Mesenchymal stem cell (in vitro differentiated cells and primary cell): ENCODE data around the gene CRIP2.

Source experiments
- DNase-seq: peaks from one replicate; pipeline ENCODE4 v3.0.0-alpha.2; 2013
- H2AFZ ChIP-seq: one replicate; pipeline ENCODE4 v1.6.1; 2013; ENCODE audit warnings: low read depth, mild to moderate bottlenecking, control low read depth, inconsistent platforms, low read length, moderate library complexity
- H2AK5ac ChIP-seq: 2 replicates; pipeline ENCODE4 v1.6.1; 2013; ENCODE audit warnings: low read length, moderate library complexity, mild to moderate bottlenecking, inconsistent platforms; ENCODE audit not compliant: severe bottlenecking
- H2BK120ac ChIP-seq: one replicate; pipeline ENCODE4 v1.6.1; 2013; ENCODE audit warnings: low read depth, mild to moderate bottlenecking, inconsistent platforms, low read length, moderate library complexity
- H2BK12ac ChIP-seq, 2 experiments: one replicate each; pipeline ENCODE4 v1.6.1; 2013; ENCODE audit warnings: inconsistent platforms in 2 of 2, low read length in 2 of 2, mild to moderate bottlenecking in 2 of 2, moderate library complexity in 2 of 2, control low read depth in 1 of 2
- H2BK15ac ChIP-seq: one replicate; pipeline ENCODE4 v1.6.1; 2013; ENCODE audit warnings: mild to moderate bottlenecking, low read depth, inconsistent platforms; ENCODE audit not compliant: poor library complexity, severe bottlenecking
- H2BK5ac ChIP-seq: 2 replicates; pipeline ENCODE4 v1.6.1; 2013; ENCODE audit warnings: low read depth, mild to moderate bottlenecking, low read length, control low read depth, inconsistent platforms; ENCODE audit not compliant: poor library complexity, severe bottlenecking
- H3K14ac ChIP-seq, 2 experiments: one replicate each; pipeline ENCODE4 v1.6.1; 2013; ENCODE audit warnings: inconsistent platforms in 2 of 2, low read length in 2 of 2, control low read depth in 1 of 2, mild to moderate bottlenecking in 1 of 2, moderate library complexity in 1 of 2
- H3K18ac ChIP-seq, 2 experiments: one replicate each; pipeline ENCODE4 v1.6.1; 2013; ENCODE audit warnings: inconsistent platforms in 2 of 2, low read length in 2 of 2, control low read depth in 1 of 2, low read depth in 1 of 2, mild to moderate bottlenecking in 1 of 2
- H3K23ac ChIP-seq, 2 experiments: one replicate each; pipeline ENCODE4 v1.6.1; 2013; ENCODE audit warnings: inconsistent platforms in 2 of 2, low read length in 2 of 2, mild to moderate bottlenecking in 2 of 2, moderate library complexity in 2 of 2, control low read depth in 1 of 2
- H3K27ac ChIP-seq: 2 replicates; pipeline ENCODE4 v1.5.1; 2013; ENCODE audit warnings: mild to moderate bottlenecking, moderate library complexity, low read length, control low read depth, inconsistent platforms; ENCODE audit not compliant: poor library complexity, severe bottlenecking
- H3K27me3 ChIP-seq, 2 experiments: 2 replicates each; pipeline versions ENCODE4 v1.6.1 to v1.7.0; 2013; ENCODE audit warnings: low read length in 2 of 2, mild to moderate bottlenecking in 2 of 2, moderate library complexity in 2 of 2, control low read depth in 1 of 2, inconsistent platforms in 1 of 2; ENCODE audit not compliant: control insufficient read depth in 1 of 2, insufficient read depth in 1 of 2
- H3K36me3 ChIP-seq, 2 experiments: 2 replicates each; pipeline versions ENCODE4 v1.6.1 to v1.7.0; 2013; ENCODE audit warnings: low read length in 2 of 2, control low read depth in 1 of 2, inconsistent platforms in 1 of 2, low read depth in 1 of 2, mild to moderate bottlenecking in 1 of 2; ENCODE audit not compliant: insufficient read depth in 2 of 2, control insufficient read depth in 1 of 2
- H3K4ac ChIP-seq, 2 experiments: one replicate each; pipeline ENCODE4 v1.6.1; 2013; ENCODE audit warnings: inconsistent platforms in 2 of 2, low read length in 2 of 2, mild to moderate bottlenecking in 2 of 2, moderate library complexity in 2 of 2, control low read depth in 1 of 2, low read depth in 1 of 2
- H3K4me1 ChIP-seq: 2 replicates; pipeline ENCODE4 v1.6.1; 2013; ENCODE audit warnings: low read depth, low read length, control low read depth; ENCODE audit not compliant: control insufficient read depth, insufficient read depth
- H3K4me2 ChIP-seq: 2 replicates; pipeline ENCODE4 v1.6.1; 2013; ENCODE audit warnings: low read length, mild to moderate bottlenecking, inconsistent platforms; ENCODE audit not compliant: poor library complexity, severe bottlenecking
- H3K4me3 ChIP-seq, 2 experiments: 2 replicates each; pipeline versions ENCODE4 v1.5.1 to v1.7.0; 2013; ENCODE audit warnings: low read length in 2 of 2, mild to moderate bottlenecking in 2 of 2, control low read depth in 1 of 2, low read depth in 1 of 2; ENCODE audit not compliant: insufficient read depth in 1 of 2
- H3K79me1 ChIP-seq: replicated peaks from 2 replicates; pipeline ENCODE4 v1.6.1; 2013; ENCODE audit warnings: mild to moderate bottlenecking, control low read depth, low read length, inconsistent platforms; ENCODE audit not compliant: poor library complexity, severe bottlenecking
- H3K9ac ChIP-seq: 2 replicates; pipeline ENCODE4 v1.7.0; 2013; ENCODE audit warnings: mild to moderate bottlenecking, low read length, moderate library complexity
- H3K9me3 ChIP-seq: 2 replicates; pipeline ENCODE4 v1.7.0; 2013; ENCODE audit warnings: mild to moderate bottlenecking, low read length; ENCODE audit not compliant: control insufficient read depth
- H4K8ac ChIP-seq: one replicate; pipeline ENCODE4 v1.6.1; 2013; ENCODE audit warnings: inconsistent platforms, mild to moderate bottlenecking, low read length, moderate library complexity
- H4K91ac ChIP-seq: one replicate; pipeline ENCODE4 v1.6.1; 2013; ENCODE audit warnings: mild to moderate bottlenecking, low read length, inconsistent platforms
- WGBS: methylation state at CpG from one replicate; pipeline ENCODE4 v1.1.7; 2013; ENCODE audit warnings: mixed read lengths; 5-methylcytosine and 5-hydroxymethylcytosine counted together

CRIP2 gene

GRCh38 chr14:105450123-105450505 lies 24.5 kb upstream of the CRIP2 start:
- H3K4me1 ChIP-seq = peaks cover 18% of the 10 kb centered on the region
- no peak overlapping the region for H3K14ac ChIP-seq
- no peak overlapping the region for H3K27ac ChIP-seq
- no peak overlapping the region for H2BK12ac ChIP-seq
- no peak overlapping the region for H3K18ac ChIP-seq
- no peaks in the 10 kb centered on the region for H3K27me3 ChIP-seq
- no peak overlapping the region for H3K9ac ChIP-seq
- DNase-seq = no peak
- no peak overlapping the region for H3K23ac ChIP-seq
- peaks cover 57% of the 10 kb centered on the region for H3K79me1 ChIP-seq
- no peaks in the 10 kb centered on the region for H3K9me3 ChIP-seq
- no peak overlapping the region for H3K4me3 ChIP-seq
- no peak overlapping the region for H3K4ac ChIP-seq
- no peak overlapping the region for H2AK5ac ChIP-seq
- no peak overlapping the region for H2BK15ac ChIP-seq
- no peak overlapping the region for H2BK120ac ChIP-seq
- H2AFZ ChIP-seq = no peak overlapping the region
- H3K4me2 ChIP-seq = no peak overlapping the region
- H2BK5ac ChIP-seq = no peak overlapping the region
- H4K8ac ChIP-seq = no peak overlapping the region
- H4K91ac ChIP-seq = no peak overlapping the region
- 90% methylated on average over 22 of the region's 22 CpGs for WGBS
- H3K36me3 ChIP-seq = peaks cover 44 to 97% of the 10 kb centered on the region in 2 experiments

GRCh38 chr14:105450864-105451720 lies 23.5 kb upstream of the CRIP2 start:
- Histone ChIP-seq H3K27ac (no peak overlapping the region), H3K4ac (no peak overlapping the region), H2AK5ac (no peak overlapping the region), H3K9ac (no peak overlapping the region), H4K91ac (no peak overlapping the region), H3K36me3 (peaks cover 53 to 97% of the 10 kb centered on the region in 2 experiments), H3K18ac (no peak overlapping the region), H3K4me2 (no peak overlapping the region), H2BK120ac (no peak overlapping the region), H3K14ac (no peak overlapping the region), H3K23ac (no peak overlapping the region), H2BK15ac (no peak overlapping the region), H2AFZ (no peak overlapping the region), H2BK12ac (no peak overlapping the region), H3K27me3 (no peaks in the 10 kb centered on the region), H3K4me3 (no peak overlapping the region), H4K8ac (no peak overlapping the region), H2BK5ac (no peak overlapping the region), H3K9me3 (no peaks in the 10 kb centered on the region), H3K79me1 (peaks cover 54% of the 10 kb centered on the region), H3K4me1 (peaks cover 18% of the 10 kb centered on the region)
- no peak for DNase-seq
- WGBS = 93% methylated on average over 29 of the region's 29 CpGs

- no peak overlapping the region for H2BK120ac ChIP-seq
- H3K4ac ChIP-seq = no peak overlapping the region
- H3K23ac ChIP-seq = no peak overlapping the region
- H3K79me1 ChIP-seq = peaks cover 48% of the 10 kb centered on the region
- no peak overlapping the region for H2BK15ac ChIP-seq
- H3K4me3 ChIP-seq = no peak overlapping the region
- H3K14ac ChIP-seq = no peak overlapping the region
- no peak overlapping the region for H2BK12ac ChIP-seq
- H3K27me3 ChIP-seq = no peaks in the 10 kb centered on the region
- H2AFZ ChIP-seq = no peak overlapping the region
- no peaks in the 10 kb centered on the region for H3K9me3 ChIP-seq
- WGBS = 88% methylated on average over 12 of the region's 14 CpGs
- no peak overlapping the region for H3K18ac ChIP-seq
- no peak overlapping the region for H3K27ac ChIP-seq
- no peak overlapping the region for H3K9ac ChIP-seq
- peaks cover 7% of the 10 kb centered on the region for H3K4me1 ChIP-seq
- H4K8ac ChIP-seq = no peak overlapping the region
- no peak overlapping the region for H2AK5ac ChIP-seq
- H3K36me3 ChIP-seq = peaks cover 57 to 97% of the 10 kb centered on the region in 2 experiments
- H2BK5ac ChIP-seq = no peak overlapping the region
- no peak for DNase-seq
- no peak overlapping the region for H3K4me2 ChIP-seq
- H4K91ac ChIP-seq = no peak overlapping the region
Measured at GRCh38 chr14:105452963-105453362, 21.7 kb upstream of the CRIP2 start.

GRCh38 chr14:105453847-105454246 lies 20.8 kb upstream of the CRIP2 start:
- Histone ChIP-seq H2AK5ac (no peak overlapping the region), H3K9me3 (no peaks in the 10 kb centered on the region), H3K14ac (no peak overlapping the region), H3K18ac (no peak overlapping the region), H3K79me1 (peaks cover 49% of the 10 kb centered on the region), H3K23ac (no peak overlapping the region), H3K27me3 (no peaks in the 10 kb centered on the region), H3K9ac (no peak overlapping the region), H2AFZ (no peak overlapping the region), H3K27ac (no peak overlapping the region), H3K4me3 (no peak overlapping the region), H2BK5ac (no peak overlapping the region), H3K4me1 (peaks cover 2% of the 10 kb centered on the region), H2BK15ac (no peak overlapping the region), H3K4me2 (no peak overlapping the region), H4K8ac (no peak overlapping the region), H2BK12ac (no peak overlapping the region), H4K91ac (no peak overlapping the region), H3K4ac (no peak overlapping the region), H3K36me3 (peaks cover 62 to 97% of the 10 kb centered on the region in 2 experiments), H2BK120ac (no peak overlapping the region)
- no peak for DNase-seq
- WGBS = 93% methylated on average over 14 of the region's 14 CpGs
